Measurements from ENCODE around the gene MAP3K12. TPM values are rescaled to one million over a fixed set of nuclear protein-coding genes. Genes with fewer than 3 reads are reported as not detected.

MAP3K12 gene
- total and polyA plus RNA-seq, 2 of the 13 experiments (the other 11 are each of a cell fraction or from before 2014, with no cell fraction given): 0.20 to 1.1 TPM

GRCh38 chr12:53441040-53441833 is 58.0 kb downstream of the MAP3K12 start, which contains the start of gene PRR13 (continued):
- TF ChIP-seq, protein P1, sequence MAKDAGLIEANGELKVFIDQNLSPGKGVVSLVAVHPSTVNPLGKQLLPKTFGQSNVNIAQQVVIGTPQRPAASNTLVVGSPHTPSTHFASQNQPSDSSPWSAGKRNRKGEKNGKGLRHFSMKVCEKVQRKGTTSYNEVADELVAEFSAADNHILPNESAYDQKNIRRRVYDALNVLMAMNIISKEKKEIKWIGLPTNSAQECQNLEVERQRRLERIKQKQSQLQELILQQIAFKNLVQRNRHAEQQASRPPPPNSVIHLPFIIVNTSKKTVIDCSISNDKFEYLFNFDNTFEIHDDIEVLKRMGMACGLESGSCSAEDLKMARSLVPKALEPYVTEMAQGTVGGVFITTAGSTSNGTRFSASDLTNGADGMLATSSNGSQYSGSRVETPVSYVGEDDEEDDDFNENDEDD (CRISPR knock-in tag; IDR thresholded peaks at IDR 0.05; ENCODE audit: borderline replicate concordance): no peak; the same call in 1 of the 2 replicates
- TF ChIP-seq SP1 (IDR thresholded peaks at IDR 0.05): no peak
- no peak; the same call in none of the 2 replicates for TF ChIP-seq SP1 (CRISPR knock-in tag; IDR thresholded peaks at IDR 0.05)
- no peak for TF ChIP-seq MAF1 (CRISPR knock-in tag; IDR thresholded peaks at IDR 0.05; ENCODE audit: borderline replicate concordance)
- TF ChIP-seq ZNF335 (CRISPR knock-in tag; IDR thresholded peaks at IDR 0.05): no peak
- TF ChIP-seq, protein P2, sequence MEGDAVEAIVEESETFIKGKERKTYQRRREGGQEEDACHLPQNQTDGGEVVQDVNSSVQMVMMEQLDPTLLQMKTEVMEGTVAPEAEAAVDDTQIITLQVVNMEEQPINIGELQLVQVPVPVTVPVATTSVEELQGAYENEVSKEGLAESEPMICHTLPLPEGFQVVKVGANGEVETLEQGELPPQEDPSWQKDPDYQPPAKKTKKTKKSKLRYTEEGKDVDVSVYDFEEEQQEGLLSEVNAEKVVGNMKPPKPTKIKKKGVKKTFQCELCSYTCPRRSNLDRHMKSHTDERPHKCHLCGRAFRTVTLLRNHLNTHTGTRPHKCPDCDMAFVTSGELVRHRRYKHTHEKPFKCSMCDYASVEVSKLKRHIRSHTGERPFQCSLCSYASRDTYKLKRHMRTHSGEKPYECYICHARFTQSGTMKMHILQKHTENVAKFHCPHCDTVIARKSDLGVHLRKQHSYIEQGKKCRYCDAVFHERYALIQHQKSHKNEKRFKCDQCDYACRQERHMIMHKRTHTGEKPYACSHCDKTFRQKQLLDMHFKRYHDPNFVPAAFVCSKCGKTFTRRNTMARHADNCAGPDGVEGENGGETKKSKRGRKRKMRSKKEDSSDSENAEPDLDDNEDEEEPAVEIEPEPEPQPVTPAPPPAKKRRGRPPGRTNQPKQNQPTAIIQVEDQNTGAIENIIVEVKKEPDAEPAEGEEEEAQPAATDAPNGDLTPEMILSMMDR (CRISPR knock-in tag; IDR thresholded peaks at IDR 0.05): no peak
- no peak for TF ChIP-seq ZNF589 (CRISPR knock-in tag; conservative IDR thresholded peaks at IDR 0.05)
- TF ChIP-seq ZSCAN21 (CRISPR knock-in tag; IDR thresholded peaks at IDR 0.05; ENCODE audit: borderline replicate concordance): no peak
- TF ChIP-seq PHF5A (CRISPR knock-in tag; IDR thresholded peaks at IDR 0.05; ENCODE audit: low read depth, unreplicated experiment): peak; percentile 67
- TF ChIP-seq ZNF431 (CRISPR knock-in tag; IDR thresholded peaks at IDR 0.05; ENCODE audit: borderline replicate concordance, low read depth): 0 out of 2 replicates have a peak, but pooled peaks have one; percentile 40
- TF ChIP-seq KLF15 (CRISPR knock-in tag; IDR thresholded peaks at IDR 0.05; ENCODE audit: borderline replicate concordance): no peak
- peak; percentile 92 for TF ChIP-seq SP2 (CRISPR knock-in tag; IDR thresholded peaks at IDR 0.05)
- peak; percentile 89 for TF ChIP-seq NFYB (CRISPR knock-in tag; IDR thresholded peaks at IDR 0.05)
- TF ChIP-seq, protein P3, sequence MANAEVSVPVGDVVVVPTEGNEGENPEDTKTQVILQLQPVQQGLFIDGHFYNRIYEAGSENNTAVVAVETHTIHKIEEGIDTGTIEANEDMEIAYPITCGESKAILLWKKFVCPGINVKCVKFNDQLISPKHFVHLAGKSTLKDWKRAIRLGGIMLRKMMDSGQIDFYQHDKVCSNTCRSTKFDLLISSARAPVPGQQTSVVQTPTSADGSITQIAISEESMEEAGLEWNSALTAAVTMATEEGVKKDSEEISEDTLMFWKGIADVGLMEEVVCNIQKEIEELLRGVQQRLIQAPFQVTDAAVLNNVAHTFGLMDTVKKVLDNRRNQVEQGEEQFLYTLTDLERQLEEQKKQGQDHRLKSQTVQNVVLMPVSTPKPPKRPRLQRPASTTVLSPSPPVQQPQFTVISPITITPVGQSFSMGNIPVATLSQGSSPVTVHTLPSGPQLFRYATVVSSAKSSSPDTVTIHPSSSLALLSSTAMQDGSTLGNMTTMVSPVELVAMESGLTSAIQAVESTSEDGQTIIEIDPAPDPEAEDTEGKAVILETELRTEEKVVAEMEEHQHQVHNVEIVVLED (CRISPR knock-in tag; IDR thresholded peaks at IDR 0.05; ENCODE audit: borderline replicate concordance): no peak; the same call in 1 of the 2 replicates
- no peak for TF ChIP-seq FOSL1 (CRISPR knock-in tag; IDR thresholded peaks at IDR 0.05; ENCODE audit: borderline replicate concordance)
- no peak for TF ChIP-seq ZNF841 (CRISPR knock-in tag; IDR thresholded peaks at IDR 0.05; ENCODE audit: borderline replicate concordance)
- no peak; the same call in 1 of the 2 replicates for TF ChIP-seq ZNF766 (CRISPR knock-in tag; IDR thresholded peaks at IDR 0.05; ENCODE audit: borderline replicate concordance)
- TF ChIP-seq AKAP8 (CRISPR knock-in tag; IDR thresholded peaks at IDR 0.05): no peak
- TF ChIP-seq MIER3 (CRISPR knock-in tag; IDR thresholded peaks at IDR 0.05; ENCODE audit: borderline replicate concordance): no peak
- TF ChIP-seq ZNF720 (CRISPR knock-in tag; IDR thresholded peaks at IDR 0.05): no peak

All from HepG2 (cell line).